HG03175 (cell line): Measurements from ENCODE around the gene HYAL3.
"Not testable (repeated sequence)": the region's sequence is repeated elsewhere in the genome, so short reads cannot be mapped to it uniquely, and the experiment has no call there.

Experiments
- ATAC-seq: cut with Tn5 transposase; IDR thresholded peaks from one replicate; pipeline ENCODE4 v1.9.1; 2021; ENCODE audit warnings: mild to moderate bottlenecking, moderate library complexity; ENCODE audit not compliant: unreplicated experiment

HYAL3 gene

DNA sequence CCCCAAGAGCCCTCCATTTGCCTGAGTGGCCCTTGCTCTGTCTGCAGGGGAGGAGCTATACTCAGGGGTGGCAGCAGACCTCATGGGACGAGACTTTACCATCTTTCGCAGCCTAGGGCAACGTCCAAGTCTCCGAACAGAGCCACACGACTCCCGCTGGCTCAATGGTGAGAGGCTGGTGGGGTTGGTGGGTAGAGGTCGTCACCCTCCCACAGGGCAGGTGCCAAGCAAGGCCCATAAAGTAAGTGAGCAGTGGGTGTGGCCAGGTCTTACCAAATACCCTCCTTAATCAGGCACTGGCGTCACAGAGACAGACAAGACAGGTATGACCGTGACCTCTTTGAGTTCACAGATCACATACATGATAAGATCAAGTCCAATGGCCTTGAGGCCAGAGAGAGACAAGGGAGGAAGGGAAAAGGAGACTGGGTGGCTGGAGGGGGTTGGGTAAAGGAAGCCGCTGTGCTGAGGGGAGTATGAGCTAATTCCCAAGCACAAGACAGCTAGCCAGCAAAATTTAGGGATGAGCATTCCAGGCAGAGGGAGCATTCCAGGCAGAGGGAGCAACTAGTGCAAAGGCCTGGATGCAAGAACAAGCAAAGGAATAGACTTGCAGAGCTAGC lies 27.8 kb downstream of the HYAL3 start:
- ATAC-seq, result no peak

DNA sequence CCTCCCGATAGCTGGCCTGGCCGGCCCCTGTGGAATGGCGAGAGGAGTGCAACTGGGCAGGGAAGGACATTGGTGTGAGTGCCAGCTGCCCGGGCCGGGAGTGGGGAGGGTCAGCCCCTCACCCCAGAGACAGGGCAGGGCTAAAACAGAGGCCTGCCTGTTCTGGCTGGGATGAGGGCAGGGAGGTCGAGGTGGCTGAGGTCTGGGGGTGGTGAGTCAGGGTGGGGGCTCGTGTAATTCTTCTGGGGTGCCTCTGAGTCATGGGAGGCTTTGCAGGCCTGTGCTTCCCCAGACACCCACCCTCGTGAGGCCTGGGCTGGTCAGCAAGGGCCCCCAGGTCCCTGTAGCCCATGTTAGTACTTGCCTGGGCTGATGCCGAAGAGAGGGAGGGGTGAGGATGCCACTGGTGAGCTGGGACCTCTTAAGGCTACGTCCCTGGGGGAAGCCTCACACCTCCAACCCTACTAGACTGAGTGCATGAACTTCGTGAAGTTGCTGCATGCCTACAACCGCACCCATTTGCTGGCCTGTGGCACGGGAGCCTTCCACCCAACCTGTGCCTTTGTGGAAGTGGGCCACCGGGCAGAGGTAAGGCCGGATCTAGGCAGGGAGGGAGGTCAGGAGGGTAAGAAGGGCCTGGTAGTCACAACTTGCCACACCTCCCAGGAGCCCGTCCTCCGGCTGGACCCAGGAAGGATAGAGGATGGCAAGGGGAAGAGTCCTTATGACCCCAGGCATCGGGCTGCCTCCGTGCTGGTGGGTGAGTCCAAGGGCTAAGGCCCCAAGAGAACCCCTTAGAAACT lies 28.6 kb downstream of the HYAL3 start:
- ATAC-seq, result no peak

DNA sequence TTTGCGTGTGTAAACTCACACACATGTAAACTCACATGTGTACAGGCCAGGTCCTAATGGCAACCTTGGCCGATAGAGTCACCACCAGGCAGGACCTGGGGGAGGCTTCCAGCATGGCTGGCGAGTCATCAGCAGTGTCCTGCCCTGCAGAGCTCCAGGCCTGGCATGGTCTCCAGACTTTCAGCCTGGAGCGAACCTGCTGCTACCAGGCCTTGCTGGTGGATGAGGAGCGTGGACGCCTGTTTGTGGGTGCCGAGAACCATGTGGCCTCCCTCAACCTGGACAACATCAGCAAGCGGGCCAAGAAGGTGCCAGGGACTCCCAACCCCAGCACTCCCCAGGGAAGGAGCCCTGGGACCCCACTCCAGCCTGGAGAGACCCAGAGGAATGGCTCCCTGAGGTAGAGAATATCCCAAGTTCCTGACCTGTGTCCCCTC lies 29.2 kb downstream of the HYAL3 start:
- ATAC-seq, result no peak

DNA sequence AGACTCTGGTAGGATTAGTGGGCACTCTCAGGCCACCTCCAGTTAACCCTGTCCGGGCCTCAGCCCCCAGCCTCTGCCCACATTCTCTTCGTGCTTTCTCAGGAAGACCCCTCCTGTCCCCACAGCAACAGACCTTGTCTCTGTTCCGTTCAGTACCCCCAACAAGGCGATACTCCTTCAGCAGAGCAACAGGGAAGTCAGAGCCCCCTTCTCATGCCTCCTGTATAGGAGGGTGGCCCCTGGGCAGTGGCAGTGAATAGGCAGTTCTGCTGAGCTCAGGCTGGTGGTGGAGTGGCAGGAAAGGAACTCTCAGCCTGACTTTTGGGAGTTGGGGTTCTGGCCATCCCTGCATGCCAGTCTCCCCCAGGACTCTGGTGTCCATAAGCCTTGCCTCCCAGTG lies 29.7 kb downstream of the HYAL3 start:
- ATAC-seq, result no peak

DNA sequence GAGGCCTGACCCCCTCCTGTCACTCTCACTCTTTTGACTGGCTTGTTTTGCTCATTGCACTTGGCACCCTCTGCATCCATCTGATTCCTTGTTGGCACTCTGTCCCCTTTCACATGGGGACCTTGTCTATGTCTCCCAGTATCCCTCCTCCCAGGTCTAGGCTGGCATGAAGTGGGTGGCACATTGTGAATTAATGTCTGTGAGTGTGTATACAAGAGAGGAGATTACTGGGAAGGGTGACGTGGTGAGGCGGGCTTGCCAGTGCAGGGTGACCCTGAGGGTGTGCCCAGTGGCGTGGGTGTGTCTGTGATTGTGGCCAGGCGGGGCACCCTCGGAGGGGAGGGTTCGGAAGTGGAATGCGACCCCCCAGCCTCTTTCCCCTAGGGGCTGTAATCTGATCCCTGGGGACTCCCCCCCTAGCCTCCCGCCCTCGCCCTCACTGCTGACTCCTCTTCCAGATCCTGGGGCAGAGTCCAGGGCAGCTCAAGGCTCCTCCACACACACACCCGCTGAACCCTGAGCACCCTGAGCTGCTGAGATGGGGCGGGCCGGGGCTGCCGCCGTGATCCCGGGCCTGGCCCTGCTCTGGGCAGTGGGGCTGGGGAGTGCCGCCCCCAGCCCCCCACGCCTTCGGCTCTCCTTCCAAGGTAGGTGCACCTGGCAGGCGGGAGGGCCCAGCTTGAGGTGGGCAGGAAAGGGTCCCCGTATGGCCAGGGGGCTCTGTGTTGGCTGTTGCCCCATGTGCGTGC lies 30.3 kb downstream of the HYAL3 start, which contains the start of gene SEMA3B:
SEMA3B (plus strand) TSS at position 445 of the 749 bp plus-strand sequence; CDS start at position 539, 94 bp downstream.
- no peak for ATAC-seq

DNA sequence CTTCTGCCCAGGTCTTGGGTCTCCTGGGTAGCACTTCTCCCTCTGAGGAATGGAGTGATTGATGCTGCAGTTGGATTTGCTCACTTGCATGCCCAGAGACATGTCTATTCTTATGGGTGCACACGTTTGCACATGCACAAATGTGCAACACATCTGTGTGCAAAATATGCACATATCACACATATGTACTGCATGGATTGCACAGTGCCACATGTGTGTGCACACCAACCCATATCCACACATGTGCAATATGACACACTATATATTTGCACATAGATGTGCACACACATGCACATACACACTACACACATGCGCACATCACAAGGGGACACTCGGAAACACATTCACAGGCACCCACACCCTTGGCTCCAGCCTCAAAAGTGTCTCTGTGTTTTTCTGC lies 30.9 kb downstream of the HYAL3 start:
- no peak for ATAC-seq

DNA sequence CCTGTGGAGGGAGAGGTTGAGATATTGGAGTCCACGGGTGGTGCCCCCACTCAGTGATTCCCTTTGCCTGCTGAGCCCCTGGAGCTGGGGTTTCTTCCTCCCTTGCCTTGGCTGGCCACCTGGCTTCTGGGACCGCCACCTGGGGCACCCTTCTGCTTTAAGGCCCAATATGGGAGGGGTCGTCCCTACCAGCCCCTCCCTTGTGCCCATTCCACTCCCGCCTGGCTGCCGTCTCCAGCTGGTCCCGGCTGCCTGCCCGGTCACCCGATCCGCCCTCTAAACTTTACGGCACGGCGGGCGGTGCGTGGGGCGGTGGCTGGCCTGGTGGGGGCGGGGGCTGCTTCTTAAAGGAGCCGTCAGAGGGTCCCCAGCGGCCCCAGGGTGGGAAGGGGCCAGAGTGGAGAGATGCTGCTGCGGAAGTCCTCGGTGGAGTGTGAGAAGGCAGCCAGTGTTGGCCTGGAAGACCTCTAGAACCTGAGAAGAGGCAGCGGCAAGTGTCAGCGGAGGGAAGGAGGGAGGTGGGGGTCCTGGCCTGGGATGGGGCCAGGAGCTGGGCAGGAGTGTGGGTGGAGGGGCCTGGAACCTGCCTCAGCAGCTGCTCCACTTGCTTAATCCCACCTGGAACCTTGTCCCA lies 31.8 kb downstream of the HYAL3 start:
- no peak for ATAC-seq

DNA sequence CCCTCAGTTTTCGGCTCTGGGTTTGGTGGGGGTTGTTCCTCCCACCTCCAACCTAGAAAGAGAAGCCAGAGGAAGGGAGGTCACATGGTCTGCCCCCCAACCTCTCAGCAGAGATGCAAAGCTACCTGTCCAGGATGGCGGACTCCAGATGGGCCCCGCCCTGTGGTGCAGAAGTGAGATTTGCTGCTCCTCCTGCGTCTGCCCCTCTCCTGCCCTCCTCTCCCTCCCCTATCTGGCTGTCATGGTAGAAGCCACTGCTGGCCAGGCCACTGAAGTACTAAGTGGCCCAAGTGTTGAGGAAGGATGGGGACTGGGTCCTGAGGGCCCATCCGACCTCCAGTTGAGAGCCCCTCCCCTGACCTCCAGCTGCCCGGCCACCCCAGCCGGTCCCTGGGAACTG lies 32.4 kb downstream of the HYAL3 start:
- ATAC-seq, result no peak

DNA sequence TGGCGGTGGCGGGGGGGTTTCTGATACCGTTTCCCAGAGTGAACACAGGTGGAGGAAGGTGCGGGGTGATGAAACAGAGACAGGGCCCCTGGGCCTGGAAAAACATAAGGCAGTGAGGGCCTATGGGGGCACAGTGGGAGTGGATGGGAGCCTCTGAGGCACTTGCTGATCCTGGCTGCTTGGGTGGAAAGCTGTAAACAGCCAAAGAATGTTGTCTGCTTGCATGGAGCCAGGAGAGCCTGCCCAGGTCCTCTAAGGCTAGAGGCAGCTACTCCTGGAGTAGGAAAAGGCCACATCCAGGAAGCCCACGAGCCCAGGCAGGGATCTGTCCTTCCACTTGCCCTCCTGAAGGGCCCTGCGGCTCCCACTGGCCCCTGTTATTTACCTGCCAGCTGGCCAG lies 33.2 kb downstream of the HYAL3 start:
- ATAC-seq, result no peak

DNA sequence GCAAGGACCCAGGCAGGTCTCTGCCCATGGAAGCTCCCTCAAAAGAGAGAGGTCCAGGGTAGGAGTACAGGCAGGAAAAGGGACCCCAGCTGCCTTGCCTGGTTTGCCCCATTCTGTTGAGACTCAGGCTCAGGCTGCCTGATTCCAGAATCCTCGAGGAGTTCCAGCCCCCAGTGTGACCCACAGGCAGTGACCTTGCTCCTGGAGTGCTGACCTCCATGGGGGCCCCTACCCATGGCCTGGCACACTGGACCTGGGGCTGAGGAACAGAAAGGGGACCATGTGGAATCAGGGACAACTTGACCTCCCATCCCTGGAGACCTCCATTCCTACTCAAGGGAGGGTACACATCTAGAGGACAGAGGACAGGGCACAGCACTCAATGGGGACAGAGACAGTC lies 33.6 kb downstream of the HYAL3 start:
- no peak for ATAC-seq

DNA sequence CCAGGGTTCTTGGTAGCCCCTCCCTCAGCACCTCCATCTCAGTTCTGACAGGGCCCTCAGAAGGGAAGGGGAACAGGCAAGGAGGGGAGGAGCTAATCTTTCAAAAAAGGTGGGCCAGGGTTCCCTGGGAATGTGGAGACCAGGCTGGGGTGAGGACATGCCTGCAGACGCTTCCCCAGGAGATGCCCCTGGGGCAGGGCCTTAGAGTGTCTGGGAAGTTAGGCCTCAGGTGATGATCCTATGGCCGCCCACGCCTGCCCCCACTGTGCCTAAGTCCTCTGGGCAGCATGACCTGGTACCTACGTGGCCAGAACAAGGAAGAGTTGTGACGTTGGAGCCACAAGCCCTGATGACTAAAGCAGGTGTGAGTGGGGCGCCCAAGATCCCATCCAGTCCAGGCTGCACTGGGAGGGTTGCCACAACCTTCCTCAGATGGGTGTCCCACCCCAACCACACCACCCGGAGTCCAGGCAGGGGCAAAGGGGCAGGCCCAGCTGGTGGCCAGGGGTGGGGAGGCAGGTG lies 34.2 kb downstream of the HYAL3 start:
- ATAC-seq, result no peak

DNA sequence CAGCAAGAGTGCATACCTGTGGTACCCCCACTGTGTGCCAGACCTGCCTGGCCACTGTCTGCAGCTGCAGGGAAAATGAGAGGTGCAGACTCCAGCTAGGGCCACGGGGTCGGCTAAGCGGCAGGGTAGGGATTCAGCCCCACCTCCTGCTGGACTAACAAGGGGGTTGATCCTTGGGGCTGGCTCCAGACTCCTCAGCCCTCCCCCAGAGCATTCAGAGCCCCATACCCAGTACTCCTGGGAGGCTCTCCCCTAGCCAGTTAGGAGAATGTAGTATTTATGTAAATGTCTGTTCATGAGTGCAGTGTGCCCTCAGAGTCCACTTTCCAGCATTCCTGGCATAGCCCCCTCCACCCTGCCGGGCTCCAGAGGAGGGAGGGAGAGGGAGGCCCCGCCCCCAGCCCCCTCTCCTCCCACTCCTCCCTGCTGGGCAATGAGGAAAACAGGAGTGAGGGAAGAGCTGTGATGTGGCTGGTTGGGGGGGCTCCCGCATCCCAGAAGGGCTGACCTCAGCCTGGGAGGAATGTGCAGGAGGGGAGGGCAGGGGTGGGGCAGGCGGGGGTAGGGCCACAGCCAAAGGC lies 34.7 kb downstream of the HYAL3 start:
- ATAC-seq, result no peak

DNA sequence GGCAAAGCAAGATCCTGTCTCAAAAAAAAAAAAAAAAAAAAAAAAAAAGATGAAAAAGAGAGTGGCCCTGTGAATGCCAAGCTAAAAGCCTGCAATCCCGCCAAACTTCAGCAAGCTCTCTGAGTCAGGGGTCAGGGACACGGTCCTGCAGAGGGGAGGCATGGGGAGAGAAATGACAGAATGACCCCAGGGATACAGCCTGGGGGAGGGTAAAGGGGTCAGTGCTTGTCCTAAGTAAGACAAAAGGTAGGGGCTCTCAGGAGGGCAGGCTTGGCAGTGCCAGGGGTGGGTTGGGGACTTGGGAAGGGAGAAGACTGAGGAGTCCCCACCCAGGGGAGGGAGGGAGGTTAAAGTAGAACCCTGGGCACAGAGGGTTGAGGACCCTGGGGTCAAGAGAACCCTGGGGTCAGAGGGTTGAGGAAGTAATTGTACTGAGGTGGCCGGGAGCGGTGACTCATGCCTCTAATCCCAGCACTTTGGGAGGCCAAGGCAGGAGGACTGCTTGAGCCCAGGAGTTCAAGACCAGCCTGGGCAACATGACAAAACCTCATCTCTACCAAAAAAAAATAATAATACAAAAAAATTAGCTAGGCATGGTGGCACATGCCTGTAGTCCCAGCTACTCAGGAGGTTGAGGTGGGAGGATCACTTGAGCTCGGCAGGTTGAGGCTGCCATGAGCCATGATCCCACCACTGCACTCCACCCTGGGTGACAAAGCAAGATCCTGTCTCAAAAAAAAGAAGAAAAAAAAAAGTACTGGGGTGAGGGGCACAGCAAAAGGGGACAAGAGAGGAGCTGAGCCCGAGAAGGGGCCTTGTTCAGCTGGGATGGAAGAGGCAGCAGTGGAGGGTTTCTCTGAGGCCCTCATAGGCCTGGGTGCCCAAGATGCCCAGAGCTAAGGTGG lies 35.5 kb downstream of the HYAL3 start:
- ATAC-seq, result no peak

DNA sequence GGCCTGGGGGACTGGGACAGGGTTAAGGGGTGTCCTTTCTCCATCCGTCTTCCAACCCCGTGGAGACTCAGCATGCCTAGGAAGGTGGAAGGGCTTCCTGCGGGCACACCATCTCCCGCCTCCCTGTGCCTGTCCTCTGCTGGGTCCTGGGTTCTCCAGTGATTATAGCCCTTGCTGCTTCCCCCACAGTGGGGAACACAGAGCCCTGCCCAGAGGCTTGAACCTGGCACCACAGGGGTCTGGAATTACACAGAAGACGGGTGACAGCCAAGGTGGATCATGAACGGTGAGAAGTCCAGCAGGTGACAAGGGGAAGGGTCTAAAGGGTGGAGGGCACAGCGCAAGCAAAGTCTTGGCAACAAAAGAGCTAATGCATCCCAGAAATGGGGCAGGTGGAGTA lies 36.4 kb downstream of the HYAL3 start:
- ATAC-seq, result no peak

DNA sequence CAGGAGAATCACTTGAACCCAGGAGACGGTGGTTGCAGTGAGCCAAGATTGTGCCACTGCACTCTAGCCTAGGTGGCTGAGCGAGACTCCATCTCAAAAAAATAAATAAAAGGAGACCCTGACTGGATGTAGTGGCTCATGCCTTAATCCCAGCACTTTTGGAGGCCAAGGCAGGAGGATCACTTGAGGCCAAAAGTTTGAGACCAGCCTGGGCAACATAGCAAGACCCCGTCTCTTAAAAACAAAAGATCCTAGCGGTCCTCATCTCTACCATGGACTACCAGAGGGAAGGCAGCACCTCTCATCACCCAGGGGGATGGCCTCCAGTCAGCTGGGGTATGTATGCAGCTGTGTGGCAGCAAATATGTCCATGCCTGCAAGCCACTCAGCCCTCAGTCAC lies 37.0 kb downstream of the HYAL3 start:
- ATAC-seq, result not testable (repeated sequence)

DNA sequence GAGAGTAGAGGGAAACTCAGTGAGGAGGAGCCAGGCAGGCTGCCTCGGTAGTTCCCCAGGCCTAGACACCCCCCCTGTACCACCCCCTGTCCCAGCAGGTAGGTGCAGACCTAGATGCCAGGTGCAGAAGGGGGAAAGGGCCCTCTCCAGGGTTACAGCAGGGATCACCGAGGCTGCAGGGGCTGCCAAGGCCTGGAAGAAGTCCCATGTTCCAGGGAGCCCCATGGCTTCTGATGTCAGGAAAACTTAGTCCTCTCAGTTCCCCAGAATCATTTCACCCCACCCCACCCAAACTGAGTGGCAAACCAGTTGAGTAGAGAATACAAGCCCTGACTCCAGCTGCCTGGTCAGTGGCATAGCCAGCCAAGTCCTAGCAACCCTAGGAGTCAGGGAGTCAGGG lies 37.7 kb downstream of the HYAL3 start:
- ATAC-seq, result no peak

DNA sequence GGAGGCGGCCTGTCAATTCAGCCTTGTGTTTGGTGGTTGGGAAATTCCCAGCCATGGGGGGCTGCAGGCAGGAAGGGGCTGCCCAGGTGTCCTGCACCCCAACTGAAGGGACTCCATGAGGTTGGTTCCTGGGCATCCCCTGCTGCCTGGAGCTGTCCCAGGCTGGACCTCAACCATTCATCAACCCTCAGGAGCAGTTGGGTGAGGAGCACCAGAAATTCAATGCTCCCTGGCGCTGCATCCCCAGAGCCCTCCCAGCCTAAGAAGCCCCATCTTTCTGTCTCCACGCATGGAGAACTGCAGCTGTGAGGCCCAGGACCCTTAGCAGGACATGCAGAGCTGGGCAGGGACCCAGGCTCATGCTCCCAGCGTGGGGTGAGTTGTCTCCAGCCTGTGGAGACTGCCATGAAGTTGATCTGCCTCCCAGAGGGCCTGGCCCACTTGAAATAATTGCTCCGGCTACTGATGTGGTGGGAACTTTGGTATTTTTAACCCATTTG lies 38.2 kb downstream of the HYAL3 start:
- no peak for ATAC-seq

DNA sequence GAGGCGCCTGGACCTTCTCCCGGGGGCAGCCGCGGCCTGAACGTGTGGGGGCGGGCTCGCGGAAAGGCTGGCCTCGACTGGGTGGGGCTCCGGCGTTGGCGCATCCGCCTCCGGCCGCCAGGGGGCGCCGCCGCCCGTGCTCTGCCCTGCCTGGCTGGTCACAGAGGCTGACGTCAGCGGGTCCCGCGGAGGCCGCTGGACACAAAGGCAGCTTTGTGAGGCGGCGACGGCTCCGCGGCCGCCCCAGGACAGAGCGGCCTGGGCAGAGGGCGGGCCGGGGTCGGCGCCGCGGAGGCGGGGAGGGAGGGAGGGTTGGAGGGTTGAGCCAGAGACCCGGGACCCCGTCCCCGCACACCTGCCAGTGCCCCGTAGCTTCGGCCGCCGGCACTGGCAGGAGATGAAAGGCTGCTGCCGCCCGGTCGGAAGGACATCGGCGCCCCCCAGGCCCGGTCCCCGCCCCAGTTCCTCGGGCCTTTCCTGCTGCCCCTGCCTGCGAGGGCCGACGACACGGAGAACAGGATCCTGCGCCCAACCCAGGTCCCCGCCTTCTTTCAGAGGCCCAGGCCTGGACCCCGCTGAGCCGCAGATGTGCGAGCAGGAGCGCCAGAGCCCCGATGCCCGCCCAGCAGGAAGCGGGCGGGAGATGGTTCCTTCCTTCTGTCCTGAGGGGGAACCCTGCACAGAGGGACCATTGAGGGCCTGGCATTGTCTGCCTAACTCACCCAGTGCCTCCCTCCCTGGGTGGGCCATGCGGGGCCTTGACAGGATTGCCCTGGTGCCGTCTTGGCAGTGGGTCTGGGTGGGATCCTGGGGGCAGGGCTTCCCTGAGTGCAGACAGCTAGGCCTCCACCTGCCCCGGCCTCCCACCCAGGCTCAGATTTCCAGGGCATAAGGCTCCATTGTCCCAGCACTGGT lies 38.9 kb downstream of the HYAL3 start:
- peak; percentile 84 for ATAC-seq
